Colon (tissue), 2 donors: ENCODE results near the gene PCYOX1L.
A peak's percentile ranks its signal among the peaks of the same experiment; 100 is the strongest.

Source experiments
- FAIRE-seq: peaks from 2 replicates; lab custom pipeline; 2012; peaks lifted over from hg19 to GRCh38; lab: Jason Lieb, UNC
- donor health status: control.
- donor health status: control.

The PCYOX1L gene

DNA sequence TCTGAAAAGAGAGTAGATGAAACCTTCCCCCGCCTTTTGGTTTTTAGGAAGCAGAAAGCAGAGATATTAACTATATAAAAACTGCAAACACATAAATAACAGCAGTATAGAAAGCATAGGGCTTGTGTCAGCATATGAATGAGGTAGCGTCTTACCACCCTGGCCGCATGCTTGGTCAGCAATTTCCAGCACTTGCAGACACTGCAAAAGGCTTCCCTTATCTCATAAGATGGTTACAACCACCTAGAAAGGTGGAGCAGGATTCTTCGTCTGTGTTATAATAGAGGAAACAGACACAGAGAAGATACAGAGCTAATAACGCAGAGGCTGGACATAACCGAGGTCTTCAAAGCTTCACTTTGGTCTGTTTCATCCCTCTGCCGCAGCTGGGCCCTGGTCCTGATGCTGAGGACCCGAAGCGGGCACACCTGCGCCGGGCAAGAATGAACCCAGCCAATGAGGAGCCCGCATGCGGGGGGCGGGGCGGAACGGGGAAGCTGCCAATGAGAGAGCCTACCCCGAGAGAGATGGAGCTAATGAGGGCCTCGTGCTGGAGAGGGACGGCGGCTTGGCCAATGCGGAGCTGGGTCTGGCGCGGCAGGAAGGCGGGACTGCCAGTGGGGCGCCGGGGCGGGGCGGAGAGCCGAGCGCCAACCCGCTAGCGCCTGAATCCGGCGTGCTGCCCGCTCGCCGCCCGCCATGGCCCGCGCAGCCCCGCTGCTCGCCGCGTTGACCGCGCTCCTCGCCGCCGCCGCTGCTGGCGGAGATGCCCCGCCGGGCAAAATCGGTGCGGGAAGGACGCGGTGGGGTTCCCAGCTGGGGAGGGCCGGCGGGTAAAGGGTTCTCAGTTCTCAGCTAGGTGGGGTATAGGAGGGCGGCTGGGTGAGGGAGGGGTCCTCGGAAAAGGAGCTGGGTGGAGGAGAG is at the start of gene PCYOX1L:
Gene PCYOX1L, plus strand, starts transcription at position 677 of the 924 bp plus-strand sequence. Its CDS starts 23 bp downstream, at position 700.
- no peak for FAIRE-seq

- no peak for FAIRE-seq
Measured at GRCh38 chr5:149309354-149309753, 48.5 kb upstream of the PCYOX1L start.

- FAIRE-seq, result no peak
Measured at GRCh38 chr5:149310488-149310887, 47.4 kb upstream of the PCYOX1L start.

- no peak for FAIRE-seq
Measured at GRCh38 chr5:149310947-149311658, 46.7 kb upstream of the PCYOX1L start.

DNA sequence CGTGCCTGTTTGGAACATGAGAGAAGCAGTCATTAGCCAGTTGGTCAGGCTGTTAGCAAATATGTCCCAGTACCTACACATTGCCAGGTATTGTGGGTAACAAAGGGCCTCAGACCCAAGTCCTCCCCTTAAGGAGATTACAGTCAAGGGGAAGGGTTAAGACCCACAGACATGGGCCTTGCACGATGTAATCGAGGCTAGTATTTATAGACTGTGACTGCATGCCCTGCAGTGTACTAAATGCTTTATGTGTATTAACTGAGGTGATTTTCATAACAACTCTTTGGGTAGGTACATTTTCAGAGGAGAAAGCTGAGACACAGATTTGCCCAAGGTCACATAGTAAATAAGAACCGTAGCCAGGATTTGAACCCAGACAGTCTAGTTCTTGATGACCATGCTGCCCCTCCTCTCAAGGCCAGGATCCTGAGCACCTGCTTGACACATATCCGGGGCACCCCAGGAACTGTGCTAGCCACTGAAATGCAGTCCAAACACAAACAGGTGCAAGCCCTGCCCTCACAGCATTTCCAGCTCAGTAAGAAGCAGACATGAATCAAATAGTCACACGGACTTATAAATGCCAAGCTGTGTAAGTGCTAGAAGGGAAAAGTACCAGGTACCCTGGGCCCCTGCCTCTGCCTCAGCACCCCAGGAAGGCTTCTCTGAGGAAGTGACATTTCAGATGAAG is 44.5 kb upstream of the PCYOX1L start:
- no peak for FAIRE-seq

- no peak for FAIRE-seq
Measured at GRCh38 chr5:149314571-149315111, 43.2 kb upstream of the PCYOX1L start.

DNA sequence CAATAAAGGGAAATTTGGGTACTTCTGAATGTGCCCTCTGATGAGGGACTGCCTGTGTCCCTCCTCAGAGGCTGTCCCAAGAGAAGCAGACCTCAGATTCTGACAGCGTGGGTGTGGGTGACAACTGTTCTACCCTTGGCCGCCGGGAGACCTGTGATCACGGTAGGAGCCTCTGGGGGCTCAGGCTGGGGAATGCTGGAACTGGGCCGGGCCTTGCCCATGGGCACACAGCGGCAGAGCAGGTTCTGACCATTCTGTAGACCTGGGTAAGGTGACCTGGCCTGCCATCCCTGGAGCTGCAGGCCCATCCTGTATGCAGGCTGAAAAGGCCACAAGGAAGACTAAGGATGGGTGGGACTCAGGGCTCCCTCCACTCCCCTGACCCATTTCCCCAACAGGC is 42.1 kb upstream of the PCYOX1L start:
- no peak for FAIRE-seq

DNA sequence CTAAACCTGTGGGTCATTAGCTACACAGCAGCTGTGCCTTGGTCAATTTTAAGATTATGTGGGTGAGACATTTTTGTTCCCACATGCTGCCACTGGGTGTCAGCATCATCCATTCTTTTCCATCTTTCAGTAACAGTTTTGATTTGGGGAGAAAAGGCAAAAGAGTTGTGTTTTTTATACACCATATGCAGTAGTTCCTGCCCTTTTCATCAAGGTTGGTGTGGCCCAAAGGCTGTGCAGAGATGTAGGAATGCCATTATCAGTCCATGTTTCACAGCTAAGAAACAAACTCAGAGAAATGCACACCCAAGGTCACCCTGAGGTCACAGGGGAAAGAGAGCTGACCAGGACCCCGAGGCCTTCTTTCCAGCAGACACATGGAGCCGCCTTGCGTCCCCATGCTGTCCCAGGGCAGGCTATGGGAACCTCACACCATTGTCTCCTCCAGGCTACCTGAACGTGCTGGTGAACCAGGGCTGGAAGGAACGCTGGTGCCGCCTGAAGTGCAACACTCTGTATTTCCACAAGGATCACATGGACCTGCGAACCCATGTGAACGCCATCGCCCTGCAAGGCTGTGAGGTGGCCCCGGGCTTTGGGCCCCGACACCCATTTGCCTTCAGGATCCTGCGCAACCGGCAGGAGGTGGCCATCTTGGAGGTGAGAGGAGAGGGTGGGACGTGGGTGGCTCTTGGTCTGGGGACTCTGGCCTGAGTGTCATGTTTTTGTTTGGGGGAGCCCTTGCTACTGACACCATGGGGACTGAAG is 40.4 kb upstream of the PCYOX1L start:
- FAIRE-seq, result peak; percentile 14

GRCh38 chr5:149319174-149319573 is 38.7 kb upstream of the PCYOX1L start:
- FAIRE-seq, result no peak

GRCh38 chr5:149320791-149321330 is 37.0 kb upstream of the PCYOX1L start:
- no peak for FAIRE-seq

DNA sequence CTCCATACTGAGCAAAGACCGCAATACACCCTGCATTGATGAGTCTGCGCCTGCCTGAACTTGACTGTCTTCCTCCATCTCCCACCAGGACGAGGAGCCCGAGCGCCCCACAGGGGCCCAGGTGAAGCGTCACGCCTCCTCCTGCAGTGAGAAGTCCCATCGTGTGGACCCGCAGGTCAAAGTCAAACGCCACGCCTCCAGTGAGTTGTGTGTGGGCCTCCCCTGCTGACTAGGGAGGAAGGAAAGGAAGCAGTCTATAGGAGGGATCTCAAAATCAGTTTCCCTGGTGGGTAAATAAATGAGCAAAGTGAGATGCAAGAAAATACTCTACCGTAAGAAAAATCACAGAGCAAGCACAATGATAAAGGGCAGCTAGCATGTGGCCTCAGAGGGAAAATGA is 35.3 kb upstream of the PCYOX1L start:
- FAIRE-seq, result no peak

GRCh38 chr5:149323210-149323609 is 34.6 kb upstream of the PCYOX1L start:
- FAIRE-seq, result no peak

DNA sequence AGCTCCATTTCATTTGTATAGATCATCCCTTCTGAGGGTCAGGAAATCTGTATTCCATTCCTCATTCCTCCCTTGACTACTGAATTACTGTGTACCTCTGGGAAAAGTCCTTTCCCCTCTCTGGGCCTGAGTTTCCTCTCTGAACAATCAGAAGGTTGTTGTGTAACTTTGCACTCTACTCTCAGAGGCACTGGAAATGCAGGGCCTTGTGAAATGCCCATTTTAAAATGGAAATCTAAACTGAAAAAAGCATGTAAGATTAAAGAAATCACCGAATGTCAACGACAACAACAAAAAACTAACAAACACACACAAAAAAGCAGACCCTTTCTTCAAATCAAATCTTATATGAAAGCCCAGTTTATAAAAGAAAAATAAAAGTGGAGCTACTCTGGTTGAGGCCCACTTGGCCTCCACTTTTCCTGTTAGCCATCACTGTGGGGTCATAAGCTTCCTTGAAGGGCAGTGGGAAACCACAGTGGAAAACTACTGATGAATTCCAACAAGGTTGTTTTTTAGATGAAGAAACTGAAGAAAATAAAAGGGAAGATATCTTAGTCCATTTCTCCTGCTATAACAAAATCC is 34.1 kb upstream of the PCYOX1L start:
- no peak for FAIRE-seq

DNA sequence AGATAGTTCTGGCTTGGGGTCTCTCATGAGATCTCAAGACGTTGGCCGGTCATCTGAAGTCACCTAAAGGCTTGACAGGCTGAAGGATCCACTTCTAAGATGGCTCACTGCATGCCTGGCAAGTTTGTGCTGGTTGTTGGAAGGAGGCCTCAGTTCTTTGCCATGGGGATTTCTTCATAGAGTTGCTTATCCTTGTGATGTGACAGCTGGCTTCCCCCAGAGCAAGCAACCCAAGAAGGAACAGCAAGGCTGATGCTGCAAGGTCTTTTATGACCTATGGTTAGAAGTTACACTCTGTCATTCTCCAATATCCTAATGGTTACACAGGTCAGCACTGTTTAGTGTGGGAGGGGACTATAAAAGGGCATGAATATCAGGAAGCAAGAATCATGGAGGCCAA is 33.2 kb upstream of the PCYOX1L start:
- FAIRE-seq, result no peak

DNA sequence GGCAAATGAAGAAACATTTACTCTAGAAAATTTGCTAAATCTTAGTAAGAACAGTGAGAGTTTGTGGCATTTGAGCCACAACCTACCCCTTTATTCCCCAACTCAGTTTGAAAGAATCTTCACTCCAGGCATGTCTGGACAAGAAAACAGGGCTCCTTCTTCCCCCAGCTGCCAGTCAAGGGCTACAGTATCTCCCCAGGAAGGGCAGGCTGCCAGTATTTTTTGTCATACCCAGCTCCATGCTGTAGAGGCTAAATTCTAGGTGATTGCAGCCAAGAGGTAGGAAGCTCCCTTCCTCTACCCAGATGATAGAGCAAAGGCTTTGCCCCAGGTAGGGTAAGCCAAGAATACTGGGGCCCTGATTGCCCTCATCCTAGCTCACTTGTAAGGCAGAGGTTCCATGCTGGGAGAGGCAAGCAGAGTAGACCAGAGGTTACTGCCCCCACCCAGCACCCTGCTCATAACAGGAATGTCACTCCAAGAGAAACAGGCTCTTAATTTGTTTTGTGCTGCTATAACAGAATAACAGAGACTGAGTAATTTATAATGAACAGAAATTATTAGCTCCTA is 32.6 kb upstream of the PCYOX1L start:
- FAIRE-seq, result no peak

DNA sequence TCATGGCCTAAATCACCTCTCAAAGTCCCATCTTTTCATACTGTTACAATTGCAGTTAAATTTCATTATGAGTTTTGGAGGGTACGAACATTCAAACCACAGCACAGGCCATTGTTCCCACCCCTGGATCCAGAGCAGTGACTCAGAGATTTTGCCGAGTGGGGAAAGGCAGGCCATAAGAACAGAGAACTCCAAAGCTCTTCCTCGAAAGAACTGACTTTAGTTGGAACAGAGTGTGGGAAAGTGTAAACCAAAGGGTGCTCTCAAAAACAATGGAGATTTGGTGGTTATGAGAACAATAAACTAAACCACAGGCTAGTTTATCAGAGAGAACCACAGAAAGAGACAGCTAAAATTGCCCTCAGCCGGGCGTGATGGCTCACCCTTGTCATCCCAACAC is 32.0 kb upstream of the PCYOX1L start:
- no peak for FAIRE-seq

DNA sequence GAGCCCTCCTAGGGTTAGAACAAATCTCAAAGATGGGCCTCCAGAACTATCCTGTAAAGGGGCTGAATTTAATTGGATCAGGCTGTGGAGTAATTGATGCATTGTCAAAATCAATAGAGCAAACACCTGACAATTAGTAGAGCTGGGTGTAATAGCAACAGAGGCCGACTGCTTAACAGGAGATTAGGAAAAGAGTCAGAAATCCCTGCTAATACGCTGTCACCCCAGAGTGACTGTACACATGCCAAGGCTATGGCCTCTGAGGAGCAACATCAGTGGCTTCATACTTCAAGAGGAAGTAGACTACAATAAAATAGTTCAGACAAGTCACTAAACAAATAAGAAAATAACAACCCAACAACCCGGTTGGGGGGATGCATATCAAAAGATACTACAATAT is 31.2 kb upstream of the PCYOX1L start:
- FAIRE-seq, result no peak

DNA sequence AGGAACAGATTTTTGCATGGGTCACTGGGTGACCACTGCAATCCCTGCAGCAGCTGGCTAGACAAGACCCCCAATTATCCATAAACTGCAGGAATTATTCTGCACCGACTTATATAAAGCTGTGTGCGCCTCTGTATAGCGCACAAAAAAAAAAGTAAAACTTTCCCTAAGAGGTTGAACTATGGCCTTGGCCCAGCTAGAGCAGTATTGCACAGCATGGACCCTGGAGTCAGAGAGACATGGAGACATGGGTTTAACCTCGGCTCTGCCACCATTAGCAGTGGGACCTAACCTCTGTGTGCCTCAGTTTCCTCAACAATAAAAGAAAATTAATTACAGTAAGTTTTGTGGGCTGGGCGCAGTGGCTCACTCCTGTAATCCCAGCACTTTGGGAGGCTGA is 29.7 kb upstream of the PCYOX1L start:
- no peak for FAIRE-seq

DNA sequence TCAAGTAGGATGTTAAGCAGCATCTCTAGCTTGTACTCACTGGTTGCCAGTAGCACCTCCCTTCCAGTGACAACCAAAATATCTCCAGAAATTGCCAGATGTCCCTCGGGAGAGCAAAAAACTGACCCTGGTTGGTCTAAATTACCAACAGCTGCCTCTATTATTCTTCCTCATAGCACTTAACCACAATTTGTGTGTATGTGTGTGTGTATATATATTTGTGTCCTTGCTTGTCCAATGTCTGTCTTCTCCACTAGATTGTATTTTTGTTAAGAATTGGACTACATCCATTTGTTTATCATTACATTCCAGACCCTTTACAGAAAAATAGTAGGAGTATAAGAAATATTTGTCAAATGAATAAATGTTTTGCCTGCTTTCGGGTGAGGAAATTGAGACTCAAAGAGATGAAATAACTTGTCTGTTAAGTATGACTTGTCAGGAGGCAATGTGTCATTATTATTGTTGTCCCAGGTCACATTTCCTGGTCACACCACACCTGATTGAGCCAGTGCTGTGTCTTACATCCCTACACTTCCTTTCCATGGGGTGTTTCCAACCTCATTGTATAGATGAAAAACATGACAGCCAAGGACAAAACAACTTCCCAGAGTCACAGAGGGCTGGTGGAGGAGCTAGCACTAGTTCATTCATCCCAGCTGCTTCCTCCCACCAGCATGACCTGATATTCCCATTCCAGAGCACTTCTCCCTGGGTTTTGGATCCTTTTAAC is 24.0 kb upstream of the PCYOX1L start:
- FAIRE-seq, result no peak

GRCh38 chr5:149337736-149338135 is 20.1 kb upstream of the PCYOX1L start:
- FAIRE-seq, result no peak
